ENCODE data around the gene DYNC1LI2. TPM values are rescaled to one million over a fixed set of nuclear protein-coding genes. Genes with fewer than 3 reads are reported as not detected.

Gene DYNC1LI2
- total RNA-seq, 4 donors from 2014 or later, result 57.4 to 80.3 (median 62.6) TPM

- Histone ChIP-seq H3K36me3 (peaks cover 0 to 67% of the 10 kb centered on the region in 2 donors), H3K27me3 (no peaks in the 10 kb centered on the region), H3K4me3 (no peak overlapping the region), H3K9me3 (no peaks in the 10 kb centered on the region), H3K27ac (no peak overlapping the region), H3K4me1 (no peaks in the 10 kb centered on the region)
- no peak for DNase-seq
- intact Hi-C loops (cut with DNase I; ENCODE audit: low total_unique reads), result no loop called here
- in situ Hi-C loops (cut with MboI; ENCODE audit: low sequenced_read_pairs in 4 of 4), result no loop called here
- ATAC-seq, result no peak
- TF ChIP-seq POLR2A (IDR thresholded peaks at IDR 0.05) (no peak), CTCF (IDR thresholded peaks at IDR 0.05 in 4 of 5, conservative IDR thresholded peaks at IDR 0.05 in 1 of 5) (no peak)
Observed at GRCh38 chr16:66720766-66721165, 30.6 kb downstream of the DYNC1LI2 start.

GRCh38 chr16:66719246-66719645 lies 32.2 kb downstream of the DYNC1LI2 start:
- DNase-seq (no peak), ATAC-seq (no peak)
- no peak for TF ChIP-seq CTCF (IDR thresholded peaks at IDR 0.05 in 4 of 5, conservative IDR thresholded peaks at IDR 0.05 in 1 of 5)
- TF ChIP-seq POLR2A (IDR thresholded peaks at IDR 0.05), result no peak
- Histone ChIP-seq H3K27me3 (no peaks in the 10 kb centered on the region), H3K9me3 (no peaks in the 10 kb centered on the region), H3K4me1 (no peaks in the 10 kb centered on the region), H3K4me3 (no peak overlapping the region), H3K36me3 (peaks cover 0 to 52% of the 10 kb centered on the region in 2 donors), H3K27ac (no peak overlapping the region)
- intact Hi-C loops (cut with DNase I; ENCODE audit: low total_unique reads), result no loop called here
- in situ Hi-C loops (cut with MboI; ENCODE audit: low sequenced_read_pairs in 4 of 4), result no loop called here

- TF ChIP-seq POLR2A (IDR thresholded peaks at IDR 0.05), result no peak
- no peak for TF ChIP-seq CTCF (IDR thresholded peaks at IDR 0.05 in 4 of 5, conservative IDR thresholded peaks at IDR 0.05 in 1 of 5)
- Histone ChIP-seq H3K27me3 (no peaks in the 10 kb centered on the region), H3K4me1 (peaks cover 7 to 8% of the 10 kb centered on the region in 2 donors), H3K36me3 (peaks cover 0 to 37% of the 10 kb centered on the region in 2 donors), H3K9me3 (no peaks in the 10 kb centered on the region), H3K27ac (no peak overlapping the region), H3K4me3 (no peak overlapping the region)
- in situ Hi-C loops (cut with MboI; ENCODE audit: low sequenced_read_pairs in 4 of 4), result no loop called here
- no peak for DNase-seq
- intact Hi-C loops (cut with DNase I; ENCODE audit: low total_unique reads), result no loop called here
- ATAC-seq, result no peak
Observed at GRCh38 chr16:66717776-66718175, 33.6 kb downstream of the DYNC1LI2 start.

- in situ Hi-C loops (cut with MboI; ENCODE audit: low sequenced_read_pairs in 4 of 4) (no loop called here), intact Hi-C loops (cut with DNase I; ENCODE audit: low total_unique reads) (no loop called here)
- Histone ChIP-seq H3K4me3 (no peak overlapping the region), H3K27ac (no peak overlapping the region), H3K9me3 (no peaks in the 10 kb centered on the region), H3K4me1 (peaks cover 7 to 8% of the 10 kb centered on the region in 2 donors), H3K36me3 (peaks cover 0 to 31% of the 10 kb centered on the region in 2 donors), H3K27me3 (no peaks in the 10 kb centered on the region)
- DNase-seq (no peak), ATAC-seq (no peak)
- TF ChIP-seq POLR2A (IDR thresholded peaks at IDR 0.05), result no peak
- TF ChIP-seq CTCF (IDR thresholded peaks at IDR 0.05 in 4 of 5, conservative IDR thresholded peaks at IDR 0.05 in 1 of 5), result peak in 2 of 5 experiments; percentile 12 to 38
Observed at GRCh38 chr16:66717112-66717675, 34.2 kb downstream of the DYNC1LI2 start.

All from gastrocnemius medialis (tissue), 4 donors.